ENCODE results near the gene DUSP7.

DNA sequence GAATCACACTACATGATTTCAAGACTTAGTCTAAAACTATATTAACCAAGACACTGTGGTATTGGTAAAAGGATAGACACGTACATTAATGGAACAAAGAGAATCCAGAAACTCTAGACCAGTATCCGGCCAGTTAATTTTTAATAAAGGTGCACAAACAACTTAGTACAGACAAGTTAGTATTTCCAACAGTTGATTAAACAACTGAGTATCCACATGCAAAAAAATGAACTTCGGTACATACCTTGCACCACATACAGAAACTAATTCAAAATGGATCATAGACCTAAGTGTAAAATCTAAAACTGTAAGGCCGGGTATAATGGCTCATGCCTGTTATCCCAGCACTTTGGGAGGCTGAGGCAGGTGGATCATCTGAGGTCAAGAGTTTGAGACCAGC lies 46.6 kb upstream of the DUSP7 start:
- TF ChIP-seq CTCF (IDR thresholded peaks at IDR 0.05; ENCODE audit: insufficient read depth, low read length, poor library complexity, severe bottlenecking) (no peak), EZH2phosphoT487 (conservative IDR thresholded peaks at IDR 0.05; ENCODE audit: low read length) (no peak)

Measured in SU-DHL-6 (cell line).